ENCODE data around the gene SORL1.
A peak's percentile ranks its signal among the peaks of the same experiment; 100 is the strongest.
"Not testable (repeated sequence)": the region's sequence is repeated elsewhere in the genome, so short reads cannot be mapped to it uniquely, and the experiment has no call there.

Gene SORL1

GRCh38 chr11:121567995-121568394, 115.9 kb downstream of the SORL1 start:
- no peak for DNase-seq

DNA sequence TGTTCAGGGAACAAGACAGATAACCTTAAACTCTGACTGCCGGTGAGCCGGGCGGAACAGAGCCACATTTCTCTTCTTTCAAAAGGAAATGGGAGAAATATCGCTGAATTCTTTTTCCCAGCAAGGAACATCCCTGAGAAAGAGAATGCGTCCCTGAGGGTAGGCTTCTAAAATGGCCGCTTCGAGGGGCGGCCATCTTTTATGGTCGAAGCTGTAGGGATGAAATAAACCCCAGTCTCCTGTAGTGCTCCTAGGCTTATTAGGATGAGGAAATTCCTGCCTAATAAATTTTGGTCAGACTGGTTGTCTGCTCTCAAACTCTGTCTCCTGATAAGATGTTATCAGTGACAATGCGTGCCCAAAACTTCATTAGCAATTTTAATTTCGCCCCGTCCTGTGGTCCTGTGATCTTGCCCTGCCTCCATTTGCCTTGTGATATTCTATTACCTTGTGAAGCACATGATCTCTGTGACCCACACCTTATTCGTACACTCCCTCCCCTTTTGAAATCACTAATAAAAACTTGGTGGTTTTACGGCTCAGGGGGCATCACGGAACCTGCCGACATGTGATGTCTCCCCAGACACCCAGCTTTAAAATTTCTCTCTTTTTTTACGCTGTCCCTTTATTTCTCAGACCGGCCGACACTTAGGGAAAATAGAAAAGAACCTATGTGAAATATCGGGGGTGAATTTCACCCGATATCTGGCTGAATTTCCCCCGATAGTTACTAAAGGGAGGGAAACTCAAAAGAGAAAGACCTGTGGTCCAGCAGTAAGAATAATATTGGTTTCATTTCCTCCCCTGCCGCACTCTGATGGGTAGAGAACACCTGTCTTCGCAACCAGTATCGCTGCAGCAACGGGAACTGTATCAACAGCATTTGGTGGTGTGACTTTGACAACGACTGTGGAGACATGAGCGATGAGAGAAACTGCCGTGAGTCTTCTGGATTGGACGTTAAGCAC, 117.5 kb downstream of the SORL1 start:
- DNase-seq = not testable (repeated sequence)

DNA sequence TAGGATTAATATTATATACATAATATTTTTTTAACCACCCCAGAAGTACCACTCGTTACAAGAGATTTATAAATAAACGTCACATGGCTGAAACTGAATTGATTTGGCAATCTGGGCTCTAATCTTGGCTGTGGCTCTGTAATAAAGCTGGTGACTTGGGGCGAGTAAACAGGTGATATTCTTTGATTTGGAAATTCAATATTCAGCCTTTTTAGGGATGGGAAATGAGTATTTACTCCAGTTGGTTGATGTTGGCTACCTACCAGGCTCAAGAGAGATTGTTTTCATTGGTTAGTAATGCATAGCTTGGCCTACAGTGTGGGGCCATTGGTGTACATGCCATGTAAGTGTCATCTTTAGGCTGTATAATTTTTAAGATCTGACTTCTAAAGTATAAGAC, 118.3 kb downstream of the SORL1 start:
- no peak for DNase-seq

GRCh38 chr11:121571506-121571905, 119.4 kb downstream of the SORL1 start:
- no peak for DNase-seq

DNA sequence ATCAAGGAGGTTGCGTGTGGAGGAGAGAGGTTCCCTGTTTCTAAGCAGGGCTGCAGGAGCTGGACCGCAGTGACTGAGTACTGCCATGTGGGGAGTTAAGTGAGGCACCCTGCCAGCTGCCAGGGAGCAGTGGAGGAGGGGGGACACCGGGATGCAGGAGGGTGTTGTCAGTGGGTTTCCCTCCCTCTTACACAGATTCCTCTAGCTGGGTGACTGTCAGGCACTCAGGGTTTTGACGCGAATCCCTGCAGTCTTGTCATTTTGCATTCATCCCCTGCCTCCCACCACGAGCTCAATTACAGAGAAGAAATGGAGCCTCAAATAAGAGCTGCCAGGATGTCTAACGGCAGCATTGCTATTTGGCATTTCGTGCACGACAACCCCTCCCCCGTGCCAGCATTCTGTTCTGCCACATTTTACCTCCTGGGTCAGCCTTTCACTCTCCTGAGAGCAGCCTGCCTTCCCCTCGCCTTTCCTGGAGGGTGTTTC, 120.5 kb downstream of the SORL1 start:
- DNase-seq = no peak

- DNase-seq = no peak
These were observed 122.7 kb downstream of the SORL1 start for GRCh38 chr11:121574801-121575200.

GRCh38 chr11:121575250-121575962, 123.3 kb downstream of the SORL1 start:
- DNase-seq = peak; percentile 10

GRCh38 chr11:121575963-121576290, 123.8 kb downstream of the SORL1 start:
- DNase-seq = no peak

GRCh38 chr11:121576531-121576930, 124.4 kb downstream of the SORL1 start:
- no peak for DNase-seq

- no peak for DNase-seq
These were observed 125.2 kb downstream of the SORL1 start for GRCh38 chr11:121577106-121577848.

DNA sequence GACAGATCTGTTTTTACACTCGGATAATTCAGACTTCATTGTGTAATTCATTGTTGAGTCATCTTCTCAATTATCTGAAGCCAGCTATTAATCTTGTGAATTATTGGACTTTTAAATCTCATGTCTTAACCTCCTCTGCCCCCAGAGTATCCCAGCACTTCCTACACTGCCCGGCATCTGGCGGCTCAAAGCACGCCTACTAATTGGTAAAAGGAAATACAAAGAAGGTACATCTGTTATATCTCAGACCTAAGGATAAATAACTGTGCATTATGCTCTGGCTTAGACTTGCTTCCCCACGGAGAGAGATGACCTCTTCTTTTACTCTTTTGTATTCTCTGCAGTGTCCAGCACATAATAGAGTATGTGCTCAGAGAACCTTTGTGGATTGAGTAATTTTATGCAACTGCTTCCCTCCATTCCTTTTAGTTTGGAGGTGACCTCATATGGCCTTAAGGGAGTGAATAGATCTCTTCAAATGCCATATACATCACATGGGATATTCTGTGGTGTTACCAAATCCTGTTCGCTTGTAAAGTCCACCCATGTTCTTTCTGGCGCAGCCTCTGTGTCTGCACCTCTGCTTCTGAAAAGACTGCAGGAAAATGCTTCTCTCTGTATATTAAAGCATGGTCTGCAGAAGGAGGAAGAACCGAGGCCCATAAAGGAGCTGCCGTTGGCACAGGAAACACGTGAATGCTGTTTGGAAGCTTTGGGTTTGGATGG, 126.3 kb downstream of the SORL1 start:
- DNase-seq = no peak

- no peak for DNase-seq
These were observed 128.0 kb downstream of the SORL1 start for GRCh38 chr11:121580154-121580553.

DNA sequence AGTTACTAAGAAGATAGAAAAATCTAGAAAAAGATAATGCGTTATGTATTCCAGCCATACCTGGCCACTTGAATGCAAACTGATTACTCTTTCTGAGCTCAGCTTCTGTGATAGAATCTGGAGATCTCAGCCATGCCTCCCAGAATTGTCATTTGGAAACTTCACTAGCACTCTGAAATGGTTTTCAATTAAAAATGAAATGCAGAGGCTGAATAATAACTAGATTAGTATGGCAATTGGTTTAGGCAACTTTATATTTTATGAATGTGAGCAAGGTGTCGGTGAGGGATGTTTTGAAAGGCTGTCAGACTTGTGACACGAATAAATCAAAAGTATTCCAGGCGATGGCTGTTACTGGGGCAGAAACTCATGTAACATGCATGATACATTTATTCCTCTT, 129.5 kb downstream of the SORL1 start:
- no peak for DNase-seq

DNA sequence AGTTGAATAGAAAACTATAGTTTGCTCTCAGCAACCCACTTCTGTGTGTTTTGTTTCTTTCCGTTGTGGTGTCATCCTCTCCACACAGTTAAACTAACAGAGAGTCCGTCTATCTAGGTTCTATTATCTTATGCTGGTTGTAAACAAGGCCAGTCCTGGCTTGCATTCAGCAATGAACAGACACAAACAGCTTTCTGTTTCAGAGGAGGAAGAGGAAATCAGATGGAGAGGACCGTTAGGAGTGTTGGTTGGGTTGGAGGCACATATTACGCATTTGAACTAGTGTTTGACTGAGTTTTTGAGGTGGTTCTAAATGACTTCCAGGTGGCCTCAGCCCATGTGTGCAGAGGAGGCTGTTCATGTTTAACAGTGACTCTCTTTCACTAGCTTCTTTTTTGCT, 130.2 kb downstream of the SORL1 start:
- DNase-seq = peak; percentile 22

GRCh38 chr11:121583825-121584224, 131.7 kb downstream of the SORL1 start:
- no peak for DNase-seq

DNA sequence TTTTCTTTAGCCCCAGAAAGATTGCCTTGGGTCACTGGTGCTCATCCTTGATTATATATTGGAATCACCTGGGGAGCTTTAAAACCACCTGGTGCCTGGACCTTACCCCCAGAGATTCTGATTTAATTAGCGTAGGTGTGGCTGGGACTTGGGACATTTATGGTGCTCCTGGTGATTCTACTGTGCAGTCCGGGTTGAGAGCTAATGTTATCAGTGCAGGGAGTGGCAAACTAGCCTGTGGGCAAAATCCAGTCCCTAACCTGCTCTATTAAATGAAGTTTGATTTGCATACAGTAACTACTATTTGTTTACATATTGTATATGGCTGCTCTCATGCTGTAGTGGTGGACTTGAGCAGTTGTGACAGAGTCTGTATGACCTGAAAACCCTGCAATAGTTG, 134.6 kb downstream of the SORL1 start:
- no peak for DNase-seq

GRCh38 chr11:121587182-121587581, 135.1 kb downstream of the SORL1 start:
- no peak for DNase-seq

DNA sequence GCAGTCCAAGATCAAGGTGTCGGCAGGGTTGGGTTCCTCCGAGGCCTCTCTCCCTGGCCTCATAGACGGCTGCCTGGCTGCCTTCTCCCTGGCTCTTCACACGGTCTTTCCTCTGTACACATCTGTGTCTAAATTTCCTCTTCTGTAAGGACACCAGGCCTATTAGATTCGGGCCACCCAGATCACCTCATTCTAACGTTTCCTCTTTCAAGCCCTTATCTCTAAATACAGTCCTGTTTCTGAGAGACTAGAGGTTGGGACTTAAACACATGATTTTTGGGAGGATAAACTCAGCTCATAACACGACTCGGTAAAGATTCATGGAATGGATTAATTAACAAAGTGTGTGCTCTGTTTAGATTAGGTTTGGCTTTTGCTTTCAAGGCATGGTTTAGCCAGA, 136.6 kb downstream of the SORL1 start:
- DNase-seq = no peak

DNA sequence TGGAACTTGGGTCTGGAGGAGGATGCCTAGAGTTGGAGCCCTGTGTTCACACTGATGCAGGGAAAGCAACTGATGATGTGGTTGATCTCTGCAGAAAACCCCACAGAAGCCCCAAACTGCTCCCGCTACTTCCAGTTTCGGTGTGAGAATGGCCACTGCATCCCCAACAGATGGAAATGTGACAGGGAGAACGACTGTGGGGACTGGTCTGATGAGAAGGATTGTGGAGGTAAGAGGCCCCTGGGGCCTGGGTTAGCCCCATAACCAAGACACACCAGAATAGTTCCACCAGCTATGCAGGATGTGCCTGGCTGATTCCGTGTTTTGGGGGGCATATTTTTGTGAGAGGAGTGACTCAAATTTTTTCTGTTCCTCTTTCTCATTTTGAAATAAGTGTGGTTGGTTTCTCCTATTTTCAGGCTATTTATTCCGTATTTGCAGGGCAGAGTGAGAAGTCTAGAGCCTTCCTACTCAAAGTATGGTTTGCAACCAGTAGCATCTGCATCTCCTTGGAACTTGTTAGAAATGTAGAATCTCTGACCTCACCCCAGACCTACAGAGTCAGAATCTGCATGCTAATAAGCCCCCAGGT, 137.9 kb downstream of the SORL1 start:
- DNase-seq = no peak

GRCh38 chr11:121590772-121591404, 138.8 kb downstream of the SORL1 start:
- DNase-seq = no peak

DNA sequence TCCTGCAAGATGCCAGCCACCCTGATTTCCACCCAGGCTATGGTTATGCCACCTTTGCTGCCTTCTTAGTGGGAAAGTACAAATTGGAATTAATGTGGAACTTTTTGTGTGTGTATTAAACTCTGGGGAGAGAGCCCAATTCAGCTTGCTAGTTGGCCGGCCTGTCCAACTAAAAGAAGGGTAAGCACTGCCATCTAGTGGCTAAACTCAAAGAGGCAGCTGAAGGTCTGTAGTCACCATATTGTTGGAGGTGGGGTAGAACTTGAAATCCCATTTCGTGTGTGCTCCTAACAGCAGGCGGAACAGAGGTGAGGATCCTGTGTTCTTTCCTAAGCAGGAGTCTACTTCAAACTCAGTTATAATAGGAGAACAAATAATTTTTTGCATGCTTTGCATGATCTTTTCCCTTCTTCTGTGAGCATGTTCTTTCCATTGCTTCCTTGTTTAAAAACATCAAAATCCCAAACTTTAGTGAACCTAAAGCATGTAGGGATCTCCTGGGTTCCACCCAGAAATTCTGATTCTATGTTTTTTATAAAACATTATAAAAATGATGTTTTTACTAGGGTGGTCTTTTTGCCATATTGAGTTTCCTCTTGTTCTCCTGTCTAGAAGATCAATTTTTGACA, 139.4 kb downstream of the SORL1 start:
- DNase-seq = peak; percentile 86
